Stimulated activated CD8-positive, alpha-beta memory T cell treated with anti-CD3 and anti-CD28 coated beads, Interleukin-2, amount 100 ng/mL, for 48 hours (primary cell): ENCODE data around the gene UBAC1.

ENCODE experiments used
- DNase-seq, 2 donors: peaks; one replicate each; pipeline ENCODE4 v3.0.0-alpha.2; 2020; ENCODE audit warnings: low read depth in 2 of 2

UBAC1 gene

DNA sequence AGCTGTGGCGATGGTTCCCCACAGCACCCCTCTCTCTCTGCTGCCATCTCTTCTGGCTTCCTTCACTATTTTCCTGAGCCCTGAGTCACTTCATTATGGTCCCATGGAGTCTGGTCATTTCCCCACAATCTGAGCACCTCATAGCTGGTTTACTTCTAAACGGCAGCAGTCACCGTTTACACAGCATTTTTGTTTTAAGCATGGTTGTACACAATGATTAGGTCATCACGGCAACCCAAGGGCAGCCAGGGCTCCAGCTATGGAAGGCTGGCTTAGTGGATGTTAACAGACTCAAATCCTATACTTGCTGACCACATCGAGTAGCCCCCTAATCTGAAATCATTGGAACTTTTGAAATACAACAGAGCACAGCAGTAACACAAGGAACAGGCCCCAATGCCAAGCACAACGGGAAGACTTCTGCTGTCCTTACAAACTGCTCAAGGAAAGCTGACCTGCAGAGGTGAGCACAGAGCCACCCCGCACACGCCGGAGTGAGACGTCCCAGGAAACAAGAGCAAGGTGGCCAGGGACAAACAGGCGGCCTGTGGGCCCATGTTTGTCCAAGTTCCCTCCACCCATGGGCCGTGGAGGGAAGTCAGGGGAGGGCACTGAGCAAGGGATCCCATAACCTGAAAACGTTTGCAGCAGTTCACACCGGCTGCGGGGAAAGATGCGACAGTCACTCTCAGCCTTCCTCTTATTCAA is 76.7 kb downstream of the UBAC1 start:
- DNase-seq, result no peak

DNA sequence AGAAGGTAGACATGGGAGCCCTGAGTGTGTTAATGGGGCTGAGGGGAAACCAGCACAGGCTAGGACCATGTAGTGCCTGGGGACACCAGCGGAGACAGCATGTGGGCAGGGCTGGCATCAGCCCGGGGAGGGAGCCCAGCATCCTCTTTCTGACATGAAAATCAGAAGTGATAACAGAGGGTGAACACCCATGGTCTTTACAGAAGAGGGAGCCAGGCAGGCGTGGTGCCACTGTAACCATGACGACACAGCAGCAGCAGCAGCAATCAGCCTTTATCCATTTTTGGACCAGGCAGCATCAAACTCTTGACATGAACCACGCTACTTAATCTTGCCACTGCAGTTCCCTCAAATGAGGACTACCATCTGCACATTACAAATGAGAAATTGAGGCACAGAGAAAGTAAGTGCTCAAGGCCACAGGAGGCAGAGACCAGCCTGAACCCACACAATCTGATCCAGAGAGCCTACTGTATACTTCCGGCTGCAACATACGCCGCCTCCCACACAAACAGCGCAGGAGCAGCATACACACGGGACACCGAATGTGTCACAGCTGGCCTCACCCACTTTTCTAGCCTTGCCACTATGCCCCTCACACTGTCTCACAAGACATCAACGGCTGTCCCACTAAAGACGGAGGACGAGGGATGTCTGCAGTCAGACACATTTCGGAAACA is 77.6 kb downstream of the UBAC1 start:
- DNase-seq, result no peak
